BJ (cell line): ENCODE data around the gene CTNNA1. TPM values are rescaled to one million over a fixed set of nuclear protein-coding genes. Genes with fewer than 3 reads are reported as not detected.

Experiments used
- CTCF ChIA-PET: fragments of 350-600 bp; formaldehyde crosslinking; extraction: SDS; loops from one replicate; lab custom pipeline; 2021; ENCODE audit warnings: antibody characterized with exemption, inconsistent platforms; lab: Yijun Ruan, JAX
- POLR2A ChIA-PET: fragments of 300-600 bp; sonication (Branson Sonifier 250); formaldehyde crosslinking; extraction: SDS; loops from one replicate; lab custom pipeline; 2021; ENCODE audit warnings: antibody characterized with exemption; lab: Charles Lee
- DNase-seq: peaks from one replicate; pipeline ENCODE4 v3.0.0-alpha.2; 2011; ENCODE audit warnings: low read depth
- H3K27me3 ChIP-seq: 2 replicates; pipeline ENCODE4 v1.6.0; 2011; ENCODE audit warnings: low read length; ENCODE audit not compliant: control insufficient read depth, insufficient read depth
- H3K36me3 ChIP-seq: 2 replicates; pipeline ENCODE4 v1.5.1; 2011; ENCODE audit warnings: low read length; ENCODE audit not compliant: control insufficient read depth, insufficient read depth
- H3K4me3 ChIP-seq: 2 replicates; pipeline ENCODE4 v1.5.1; 2011; ENCODE audit warnings: low read depth, mild to moderate bottlenecking, control low read depth, low read length
- polyA plus RNA-seq: library from polyadenylated mRNA; depleted of rRNA; stranded (reverse); fragments of >200 nt; gene quantifications from 2 replicates; pipeline ENCODE4 v1.2.3, GENCODE V29; 2011
- TF ChIP-seq, protein P1 (sequence below): IDR thresholded peaks from 2 replicates; pipeline ENCODE4 v1.5.1; 2011; ENCODE audit warnings: low read depth, mild to moderate bottlenecking, control low read depth, inconsistent platforms, low read length, moderate library complexity; ENCODE audit not compliant: insufficient read depth

CTNNA1 gene
- polyA plus RNA-seq, 1 experiment = 169 TPM

DNA sequence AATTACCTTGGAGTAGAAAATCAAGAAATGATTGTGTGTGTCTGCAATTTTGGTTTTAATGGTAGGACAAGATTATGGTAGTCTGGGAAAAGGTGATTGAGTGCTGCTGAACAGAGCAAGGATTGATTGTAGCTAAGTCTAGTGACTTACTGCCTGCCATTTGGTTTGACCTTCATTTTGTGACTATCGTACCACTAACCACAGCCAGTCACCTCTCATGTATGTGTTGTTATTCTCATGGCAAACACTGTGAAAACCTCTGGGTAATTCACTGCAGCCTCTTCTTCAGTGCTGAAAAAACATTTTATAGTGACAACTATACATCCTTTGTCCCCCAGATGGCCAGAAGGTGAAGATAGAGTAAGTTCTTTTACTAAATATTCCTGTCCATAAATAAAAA is 37.5 kb downstream of the CTNNA1 start:
- ChIA-PET POLR2A (no interaction called here), CTCF (interaction anchor here (1.0 to 2.6 kb wide), 7 partner anchors 11 to 272 kb away, joined by 3 to 20 read pairs (median 6); no protein-coding TSS in a partner anchor)
- 0 out of 2 replicates have a peak, but pooled peaks cover 4% of the 10 kb centered on the region for H3K36me3 ChIP-seq
- H3K4me3 ChIP-seq = no peak overlapping the region
- TF ChIP-seq, protein P1, sequence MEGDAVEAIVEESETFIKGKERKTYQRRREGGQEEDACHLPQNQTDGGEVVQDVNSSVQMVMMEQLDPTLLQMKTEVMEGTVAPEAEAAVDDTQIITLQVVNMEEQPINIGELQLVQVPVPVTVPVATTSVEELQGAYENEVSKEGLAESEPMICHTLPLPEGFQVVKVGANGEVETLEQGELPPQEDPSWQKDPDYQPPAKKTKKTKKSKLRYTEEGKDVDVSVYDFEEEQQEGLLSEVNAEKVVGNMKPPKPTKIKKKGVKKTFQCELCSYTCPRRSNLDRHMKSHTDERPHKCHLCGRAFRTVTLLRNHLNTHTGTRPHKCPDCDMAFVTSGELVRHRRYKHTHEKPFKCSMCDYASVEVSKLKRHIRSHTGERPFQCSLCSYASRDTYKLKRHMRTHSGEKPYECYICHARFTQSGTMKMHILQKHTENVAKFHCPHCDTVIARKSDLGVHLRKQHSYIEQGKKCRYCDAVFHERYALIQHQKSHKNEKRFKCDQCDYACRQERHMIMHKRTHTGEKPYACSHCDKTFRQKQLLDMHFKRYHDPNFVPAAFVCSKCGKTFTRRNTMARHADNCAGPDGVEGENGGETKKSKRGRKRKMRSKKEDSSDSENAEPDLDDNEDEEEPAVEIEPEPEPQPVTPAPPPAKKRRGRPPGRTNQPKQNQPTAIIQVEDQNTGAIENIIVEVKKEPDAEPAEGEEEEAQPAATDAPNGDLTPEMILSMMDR = no peak
- H3K27me3 ChIP-seq = no peaks in the 10 kb centered on the region
- DNase-seq = no peak

DNA sequence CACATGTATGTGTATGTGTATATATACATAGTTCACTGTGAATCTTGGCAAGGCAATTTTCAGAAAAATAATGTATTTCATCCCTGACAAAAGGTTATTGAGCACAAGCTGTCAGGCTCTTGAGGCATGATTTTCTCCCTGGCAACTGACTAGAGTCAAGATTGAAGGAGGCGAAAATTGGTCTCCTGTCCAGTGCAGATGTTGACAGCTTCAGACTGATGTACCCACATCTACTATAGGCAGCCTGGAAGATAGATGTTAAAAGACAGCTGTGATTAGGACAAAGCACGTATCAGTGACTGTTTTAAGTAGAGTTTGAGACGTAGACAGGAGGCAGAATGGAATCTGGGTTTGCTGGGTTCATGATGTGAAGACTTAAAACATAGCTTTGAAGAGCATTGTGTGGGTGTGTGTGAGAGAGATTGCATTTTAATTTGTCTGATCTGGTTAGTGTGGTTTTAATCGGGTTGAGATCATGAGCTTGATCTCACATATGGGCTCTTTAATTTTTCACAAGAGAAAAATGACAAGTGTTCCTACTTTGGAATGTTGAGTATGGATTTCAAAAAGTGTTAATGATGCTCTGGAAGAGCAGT is 39.1 kb downstream of the CTNNA1 start:
- CTCF ChIA-PET = interaction anchor here (1.8 kb wide), 1 partner anchor 12 kb away, joined by 6 read pairs; no protein-coding TSS in a partner anchor
- 0 out of 2 replicates have a peak, but pooled peaks cover 3% of the 10 kb centered on the region for H3K36me3 ChIP-seq
- no peaks in the 10 kb centered on the region for H3K27me3 ChIP-seq
- H3K4me3 ChIP-seq = no peak overlapping the region
- TF ChIP-seq, protein P1 = no peak
- POLR2A ChIA-PET = no interaction called here
- DNase-seq = no peak

DNA sequence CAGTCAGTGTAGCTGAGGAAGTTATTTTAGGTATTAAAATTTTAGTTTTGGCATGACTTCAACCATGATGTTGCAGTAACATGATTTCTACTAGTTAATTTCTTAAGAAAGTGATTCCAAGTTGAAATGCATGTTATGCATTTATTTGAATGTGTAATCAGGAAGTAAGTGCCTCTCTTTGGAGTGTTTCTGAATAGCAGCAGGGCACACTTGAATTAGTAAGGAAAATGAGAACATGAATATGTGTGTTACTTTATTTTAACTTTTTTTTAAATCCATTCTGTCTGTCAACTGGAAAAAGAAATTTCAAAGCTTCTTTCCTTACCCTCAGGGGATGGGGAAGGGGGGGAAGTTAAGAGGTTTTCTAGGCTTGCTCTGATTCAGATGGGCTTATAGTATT is 40.4 kb downstream of the CTNNA1 start:
- H3K36me3 ChIP-seq = no peaks in the 10 kb centered on the region
- TF ChIP-seq, protein P1 = no peak
- ChIA-PET POLR2A (no interaction called here), CTCF (interaction anchor here (1.5 kb wide), 1 partner anchor 31 kb away, joined by 3 read pairs; no protein-coding TSS in a partner anchor)
- no peaks in the 10 kb centered on the region for H3K27me3 ChIP-seq
- H3K4me3 ChIP-seq = no peak overlapping the region
- DNase-seq = peak; percentile 27

DNA sequence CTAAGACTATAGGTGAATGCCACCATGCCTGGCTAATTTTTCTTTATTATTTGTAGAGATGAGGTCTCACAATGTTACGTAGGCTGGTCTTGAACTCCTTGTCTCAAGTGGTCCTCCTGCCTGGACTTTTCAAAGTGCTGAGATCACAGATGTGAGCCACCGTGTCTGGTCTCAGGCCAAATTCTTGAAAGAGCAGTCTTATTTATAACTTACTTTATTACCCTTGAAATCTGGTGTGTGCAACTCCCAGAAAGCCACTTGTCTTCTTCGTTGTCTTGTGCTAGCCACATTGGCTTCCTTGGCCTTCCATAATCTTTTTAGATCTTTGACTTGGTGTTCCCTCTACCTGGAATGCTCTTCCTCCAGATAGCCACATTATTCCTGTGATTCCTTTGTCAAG is 50.1 kb downstream of the CTNNA1 start:
- Histone ChIP-seq H3K4me3 (no peak overlapping the region), H3K36me3 (no peaks in the 10 kb centered on the region), H3K27me3 (no peaks in the 10 kb centered on the region)
- ChIA-PET POLR2A (no interaction called here), CTCF (interaction anchor here (0.7 to 3.9 kb wide), 4 partner anchors 13 to 338 kb away, joined by 3 to 20 read pairs (median 6); no protein-coding TSS in a partner anchor)
- no peak for DNase-seq
- TF ChIP-seq, protein P1 = no peak

DNA sequence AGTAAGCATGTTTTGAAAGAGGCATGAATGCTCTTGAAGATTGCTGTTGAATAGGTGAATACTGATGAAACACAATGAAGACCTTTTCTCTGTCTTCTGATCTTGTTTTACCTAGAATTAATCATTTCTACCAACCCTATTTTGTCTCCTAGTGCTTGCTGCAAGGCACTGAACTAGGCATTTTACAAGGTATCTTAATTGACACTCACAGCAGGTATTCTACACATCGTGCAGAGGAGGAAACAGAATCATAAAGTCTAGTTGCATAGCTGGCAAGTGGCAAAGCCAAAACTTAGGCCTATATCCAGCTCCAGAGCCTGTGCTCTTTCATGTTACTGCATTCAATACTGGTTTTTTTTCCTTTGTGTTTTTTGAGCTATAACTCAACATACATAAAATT is 50.7 kb downstream of the CTNNA1 start:
- H3K36me3 ChIP-seq = no peaks in the 10 kb centered on the region
- H3K27me3 ChIP-seq = no peaks in the 10 kb centered on the region
- CTCF ChIA-PET = interaction anchor here (1.5 to 2.0 kb wide), 4 partner anchors 9 to 21 kb away, joined by 4 to 9 read pairs (median 5); no protein-coding TSS in a partner anchor
- no peak overlapping the region for H3K4me3 ChIP-seq
- POLR2A ChIA-PET = no interaction called here
- no peak for DNase-seq
- TF ChIP-seq, protein P1 = no peak
